Sigmoid colon (tissue), 7 donors: ENCODE data around the gene ZNF787. TPM values are rescaled to one million over a fixed set of nuclear protein-coding genes. Genes with fewer than 3 reads are reported as not detected.

Experiments
- DNase-seq: peaks from one replicate; pipeline ENCODE4 v3.0.0-alpha.2; 2019
- H3K27ac ChIP-seq, 4 donors: fragments of 200-600 bp; sonication (generic); one replicate each; pipeline ENCODE4 v1.5.1; 2016 to 2019; ENCODE audit warnings: mild to moderate bottlenecking in 1 of 4
- H3K27me3 ChIP-seq, 3 donors: fragments of 200-600 bp; sonication (generic); one replicate each; pipeline ENCODE4 v1.5.1; 2019; ENCODE audit warnings: mild to moderate bottlenecking in 1 of 3
- H3K36me3 ChIP-seq, 4 donors: fragments of 200-600 bp; sonication (generic); one replicate each; pipeline ENCODE4 v1.5.1; 2016 to 2019
- H3K4me1 ChIP-seq, 4 donors: fragments of 200-600 bp; sonication (generic); one replicate each; pipeline ENCODE4 v1.5.1; 2017 to 2019
- H3K4me3 ChIP-seq, 4 donors: fragments of 200-600 bp; sonication (generic); one replicate each; pipeline ENCODE4 v1.5.1; 2017 to 2019; ENCODE audit warnings: mild to moderate bottlenecking in 2 of 4, moderate library complexity in 1 of 4
- H3K9me3 ChIP-seq, 4 donors: fragments of 200-600 bp in 3 of 4; sonication (generic) in 3 of 4; one replicate each; pipeline versions ENCODE4 v1.5.1 to v1.6.1; 2013 to 2019
- CTCF ChIP-seq, 4 experiments: fragments of 450-650 bp in 3 of 4; fragments of 200-600 bp in 1 of 4; IDR thresholded peaks; one replicate each; pipeline ENCODE4 v1.5.1; 2016 to 2019; ENCODE audit warnings: antibody characterized with exemption in 4 of 4, mild to moderate bottlenecking in 3 of 4, moderate library complexity in 2 of 4
- EP300 ChIP-seq, 4 donors: sonication (generic); formaldehyde crosslinking; IDR thresholded peaks; one replicate each; pipeline ENCODE4 v1.6.1; 2017; ENCODE audit warnings: antibody characterized with exemption in 4 of 4
- POLR2A ChIP-seq, 2 donors: fragments of 450-650 bp; IDR thresholded peaks; one replicate each; pipeline ENCODE4 v1.6.1; 2016; ENCODE audit warnings: antibody characterized with exemption in 2 of 2, mild to moderate bottlenecking in 2 of 2, moderate library complexity in 2 of 2
- POLR2AphosphoS5 ChIP-seq, 4 donors: sonication (generic); formaldehyde crosslinking; IDR thresholded peaks; one replicate each; pipeline ENCODE4 v1.6.1; 2017; ENCODE audit warnings: antibody characterized with exemption in 4 of 4
- WGBS, 2 donors: extraction: QIAGEN DNeasy Blood & Tissue Kit; methylation state at CpG; one replicate each; pipeline ENCODE4 v1.1.7; 2013; 5-methylcytosine and 5-hydroxymethylcytosine counted together
- intact Hi-C: fragments of 100-400 bp; cut with DNase I; formaldehyde crosslinking; loops from one replicate; pipeline ENCODE4 v1.15.1; 2023
- polyA plus RNA-seq, 3 donors: library from polyadenylated mRNA; stranded (reverse); fragments of 200-250 nt; gene quantifications; one replicate each; pipeline ENCODE4 v1.2.3, GENCODE V29; 2013
- total RNA-seq, 4 donors: library from RNA; depleted of rRNA; stranded (reverse); fragments of >200 nt; gene quantifications; one replicate each; pipeline ENCODE4 v1.1.0, GENCODE V29; 2016
- donor health status: healthy with polysubstance abuse.
- donor health status: Bipolar disorder and iron deficiency.
- donor health status: healthy.

Gene ZNF787
- total and polyA plus RNA-seq, 7 donors, result 11.0 to 38.3 (median 14.1) TPM

- H3K36me3 ChIP-seq, result no peaks in the 10 kb centered on the region
- peaks cover 0 to 12% (median 10%) of the 10 kb centered on the region in 4 donors for H3K4me1 ChIP-seq
- no peaks in the 10 kb centered on the region for H3K27me3 ChIP-seq
- TF ChIP-seq POLR2A (IDR thresholded peaks at IDR 0.05), result no peak
- TF ChIP-seq POLR2AphosphoS5 (IDR thresholded peaks at IDR 0.05), result no peak
- no peak for TF ChIP-seq CTCF (IDR thresholded peaks at IDR 0.05)
- TF ChIP-seq EP300 (IDR thresholded peaks at IDR 0.05), result no peak
- no peak overlapping the region for H3K4me3 ChIP-seq
- H3K27ac ChIP-seq, result peak overlapping the region; percentile 73 to 82 (median 75)
- intact Hi-C loops, result no loop called here
- 73 to 80% methylated on average over 14 of the region's 14 CpGs for WGBS, 2 donors
- DNase-seq, result no peak
- H3K9me3 ChIP-seq, result no peaks in the 10 kb centered on the region
Measured at GRCh38 chr19:56132316-56132822, 11.3 kb upstream of the ZNF787 start.

GRCh38 chr19:56131651-56132050, 10.6 kb upstream of the ZNF787 start:
- TF ChIP-seq POLR2A (IDR thresholded peaks at IDR 0.05) (no peak), CTCF (IDR thresholded peaks at IDR 0.05) (no peak), POLR2AphosphoS5 (IDR thresholded peaks at IDR 0.05) (no peak), EP300 (IDR thresholded peaks at IDR 0.05) (no peak)
- Histone ChIP-seq H3K27me3 (no peaks in the 10 kb centered on the region), H3K9me3 (no peaks in the 10 kb centered on the region), H3K4me1 (peaks cover 0 to 12% (median 10%) of the 10 kb centered on the region in 4 donors), H3K4me3 (no peak overlapping the region), H3K36me3 (no peaks in the 10 kb centered on the region), H3K27ac (peak overlapping the region; percentile 73 to 82 (median 75))
- intact Hi-C loops, result no loop called here
- 92 to 93% methylated on average over 8 of the region's 8 CpGs for WGBS, 2 donors
- DNase-seq, result no peak

GRCh38 chr19:56130006-56130405, 8.9 kb upstream of the ZNF787 start:
- intact Hi-C loops, result no loop called here
- 91% methylated on average over 7 of the region's 7 CpGs for WGBS, 2 donors
- Histone ChIP-seq H3K9me3 (no peaks in the 10 kb centered on the region), H3K4me1 (peaks cover 0 to 12% (median 10%) of the 10 kb centered on the region in 4 donors), H3K27ac (no peak overlapping the region), H3K4me3 (no peak overlapping the region), H3K36me3 (no peaks in the 10 kb centered on the region), H3K27me3 (no peaks in the 10 kb centered on the region)
- TF ChIP-seq EP300 (IDR thresholded peaks at IDR 0.05) (no peak), CTCF (IDR thresholded peaks at IDR 0.05) (no peak), POLR2AphosphoS5 (IDR thresholded peaks at IDR 0.05) (no peak), POLR2A (IDR thresholded peaks at IDR 0.05) (no peak)
- DNase-seq, result no peak

GRCh38 chr19:56126983-56127780, 6.1 kb upstream of the ZNF787 start:
- intact Hi-C loops, result no loop called here
- no peak overlapping the region for H3K4me3 ChIP-seq
- TF ChIP-seq POLR2A (IDR thresholded peaks at IDR 0.05) (no peak), CTCF (IDR thresholded peaks at IDR 0.05) (no peak), EP300 (IDR thresholded peaks at IDR 0.05) (no peak), POLR2AphosphoS5 (IDR thresholded peaks at IDR 0.05) (no peak)
- WGBS, 2 donors, result 31 to 73% methylated on average over 19 of the region's 19 CpGs
- peaks cover 0 to 6% (median 5%) of the 10 kb centered on the region in 4 donors for H3K4me1 ChIP-seq
- H3K36me3 ChIP-seq, result no peaks in the 10 kb centered on the region
- no peaks in the 10 kb centered on the region for H3K9me3 ChIP-seq
- no peak overlapping the region for H3K27ac ChIP-seq
- no peak for DNase-seq
- no peaks in the 10 kb centered on the region for H3K27me3 ChIP-seq
